ENCODE results near the gene CSTB.
A peak's percentile ranks its signal among the peaks of the same experiment; 100 is the strongest.

The CSTB gene

DNA sequence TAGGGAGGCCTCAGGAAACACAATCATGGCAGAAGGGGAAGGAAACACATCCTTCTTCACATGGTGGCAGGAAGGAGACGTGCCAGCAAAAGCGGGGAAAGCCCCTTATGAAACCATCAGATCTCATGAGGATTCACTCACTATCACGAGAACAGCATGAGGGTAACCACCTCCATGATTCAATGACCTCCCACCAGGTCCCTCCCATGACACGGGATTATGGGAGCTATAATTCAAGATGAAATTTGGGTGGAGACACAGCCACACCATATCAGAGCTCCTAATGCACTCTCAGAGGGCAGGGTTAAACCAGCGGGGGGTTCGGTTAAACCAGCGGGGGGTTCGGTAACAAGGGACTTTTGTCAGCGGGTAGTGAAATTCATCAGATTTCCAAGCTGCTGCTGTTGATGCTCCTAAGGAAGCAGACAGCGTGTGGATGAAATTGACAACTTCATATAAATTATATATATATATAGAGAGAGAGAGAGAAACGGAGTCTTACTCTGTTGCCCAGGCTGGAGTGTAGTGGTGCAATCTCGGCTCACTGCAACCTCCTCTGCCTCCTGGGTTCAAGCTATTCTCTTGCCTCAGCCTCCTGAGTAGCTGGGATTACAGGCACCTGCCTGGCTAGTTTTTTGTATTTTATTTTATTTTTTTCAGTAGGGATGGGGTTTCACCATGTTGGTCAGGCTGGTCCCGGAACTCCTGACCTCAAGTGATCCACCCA, 4.2 kb downstream of the CSTB start:
- H3K9me3 Mint-ChIP-seq = peaks cover 7 to 8% of the 10 kb centered on the region in 2 donors
- peak overlapping the region in 1 of 2 donors; percentile 19 for H3K4me3 Mint-ChIP-seq
- peak overlapping the region; percentile 63 for H3K27ac Mint-ChIP-seq

DNA sequence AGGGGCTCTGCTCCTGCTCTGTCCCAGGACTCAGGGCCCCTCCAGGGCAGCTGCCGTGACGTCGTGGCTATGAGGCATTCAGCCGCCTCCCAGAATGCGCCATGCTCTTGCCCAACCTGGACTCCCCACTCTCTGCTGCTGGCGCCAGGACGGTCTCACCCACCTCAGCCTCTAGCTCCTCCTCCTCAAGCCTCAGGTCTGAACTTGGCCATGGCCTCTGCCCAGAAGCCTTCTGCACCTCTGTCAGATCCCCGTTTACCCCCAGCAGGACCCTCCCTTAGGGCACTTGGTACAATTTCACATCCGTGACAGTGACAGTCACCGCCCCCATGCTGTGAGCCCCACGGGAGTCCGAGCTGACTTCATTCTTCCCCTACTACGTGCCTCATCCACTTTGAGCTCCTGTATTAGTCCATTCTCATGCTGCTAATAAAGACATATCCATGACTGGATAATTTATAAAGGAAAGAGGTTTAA, 4.9 kb downstream of the CSTB start:
- no peak for ATAC-seq (replicated peaks)
- no peak overlapping the region for H3K4me3 Mint-ChIP-seq

More for the DNA sequence above, 4.2 kb downstream of the CSTB start:
- ATAC-seq (replicated peaks) = no peak
- Mint-ChIP-seq H3K36me3 (peaks cover 24 to 40% of the 10 kb centered on the region in 2 donors), H3K27me3 (peaks cover 0 to 9% of the 10 kb centered on the region in 2 donors), H3K4me1 (peaks cover 35 to 48% of the 10 kb centered on the region in 2 donors)
- DNase-seq = no peak

DNA sequence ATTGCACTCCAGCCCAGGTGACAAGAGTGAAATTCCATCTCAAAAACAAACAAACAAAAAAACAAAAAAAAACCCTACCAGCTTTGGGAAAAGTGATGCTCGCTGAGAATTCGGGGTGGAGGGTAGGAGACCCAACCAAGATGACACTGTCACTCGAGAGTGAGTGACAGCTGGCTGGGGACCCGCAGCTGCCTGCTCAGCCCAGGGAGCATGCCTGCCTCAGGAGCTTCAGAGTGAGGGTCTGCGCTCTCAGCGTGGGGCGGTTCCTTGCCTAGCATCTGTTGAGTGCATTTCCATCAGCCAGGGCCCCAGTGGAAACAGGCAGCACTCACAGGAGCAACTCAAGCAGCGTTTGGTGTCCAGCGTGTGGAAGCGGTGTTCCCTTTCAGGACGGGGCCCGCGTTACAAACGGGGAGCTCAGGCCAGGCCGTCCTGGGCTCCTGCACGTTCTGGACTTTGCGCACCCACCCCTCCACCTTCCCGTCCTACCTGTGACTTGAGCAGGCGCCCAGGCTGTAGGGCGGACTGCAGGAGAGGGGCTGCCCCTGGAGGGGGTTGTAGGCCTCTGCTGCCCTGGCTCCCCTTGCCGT, 5.9 kb downstream of the CSTB start:
- peaks cover 7 to 8% of the 10 kb centered on the region in 2 donors for H3K9me3 Mint-ChIP-seq
- peaks cover 0 to 9% of the 10 kb centered on the region in 2 donors for H3K27me3 Mint-ChIP-seq
- H3K27ac Mint-ChIP-seq = no peak overlapping the region
- no peak overlapping the region for H3K4me3 Mint-ChIP-seq
- peaks cover 29 to 40% of the 10 kb centered on the region in 2 donors for H3K4me1 Mint-ChIP-seq
- DNase-seq (no peak), ATAC-seq (replicated peaks) (no peak)
- H3K36me3 Mint-ChIP-seq = peaks cover 24 to 36% of the 10 kb centered on the region in 2 donors

More for the DNA sequence above, 4.9 kb downstream of the CSTB start:
- Mint-ChIP-seq H3K27ac (peak overlapping the region; percentile 63), H3K9me3 (peaks cover 7 to 8% of the 10 kb centered on the region in 2 donors), H3K4me1 (peaks cover 35 to 48% of the 10 kb centered on the region in 2 donors), H3K27me3 (peaks cover 0 to 9% of the 10 kb centered on the region in 2 donors), H3K36me3 (peaks cover 24 to 40% of the 10 kb centered on the region in 2 donors)
- DNase-seq = no peak

DNA sequence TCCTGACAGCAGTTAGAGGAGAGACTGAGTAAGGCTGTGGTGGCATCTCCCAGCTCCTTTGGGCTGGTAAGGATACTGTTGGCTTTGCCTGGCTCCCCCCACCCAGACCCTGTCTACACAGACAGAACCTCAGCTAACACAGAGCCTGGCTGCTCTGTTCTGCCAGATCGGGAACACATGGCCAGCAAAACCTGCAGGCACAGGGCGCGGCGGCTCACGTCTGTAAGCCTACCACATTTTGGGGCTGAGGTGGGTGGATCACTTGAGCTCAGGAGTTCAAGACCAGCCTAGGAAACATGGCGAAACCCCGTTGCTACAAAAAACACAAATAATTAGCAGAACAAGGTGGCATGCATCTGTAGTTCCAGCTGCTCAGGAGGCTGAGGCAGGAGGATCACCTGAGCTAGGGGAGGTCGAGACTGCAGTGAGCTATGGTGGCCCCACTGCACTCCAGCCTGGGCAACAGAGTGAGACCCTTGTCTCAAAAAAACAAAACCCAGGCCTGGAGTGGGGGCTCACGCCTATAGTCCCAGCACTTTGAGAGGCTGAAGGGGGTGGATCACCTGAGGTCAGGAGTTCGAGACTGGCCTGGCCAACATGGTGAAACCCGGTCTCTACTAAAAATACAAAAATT, 6.7 kb downstream of the CSTB start:
- Mint-ChIP-seq H3K27me3 (peaks cover 0 to 9% of the 10 kb centered on the region in 2 donors), H3K36me3 (peaks cover 24 to 33% of the 10 kb centered on the region in 2 donors), H3K4me3 (no peak overlapping the region), H3K4me1 (peaks cover 25 to 33% of the 10 kb centered on the region in 2 donors), H3K9me3 (peaks cover 7 to 8% of the 10 kb centered on the region in 2 donors), H3K27ac (no peak overlapping the region)
- no peak for DNase-seq
- no peak for ATAC-seq (replicated peaks)

DNA sequence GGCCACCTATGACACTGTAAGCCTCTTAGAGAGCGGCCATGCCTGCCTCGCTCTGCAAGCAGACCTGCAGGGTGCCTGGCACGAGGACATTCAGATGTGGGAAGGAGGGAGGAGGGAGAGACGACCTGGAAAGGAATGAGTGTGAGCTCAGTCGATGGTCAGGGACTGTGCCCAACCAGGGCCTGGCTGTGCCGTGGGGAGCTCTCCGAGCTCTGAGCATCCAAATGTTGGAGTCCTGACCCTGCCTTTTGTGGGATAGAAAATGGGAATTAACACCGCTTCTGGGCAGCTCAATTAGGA, 7.3 kb downstream of the CSTB start:
- no peak for DNase-seq
- Mint-ChIP-seq H3K4me3 (no peak overlapping the region), H3K36me3 (peaks cover 21 to 28% of the 10 kb centered on the region in 2 donors), H3K27me3 (peaks cover 0 to 9% of the 10 kb centered on the region in 2 donors), H3K9me3 (peaks cover 7 to 8% of the 10 kb centered on the region in 2 donors), H3K27ac (peak overlapping the region; percentile 80), H3K4me1 (peaks cover 23 to 29% of the 10 kb centered on the region in 2 donors)
- ATAC-seq (replicated peaks) = no peak

DNA sequence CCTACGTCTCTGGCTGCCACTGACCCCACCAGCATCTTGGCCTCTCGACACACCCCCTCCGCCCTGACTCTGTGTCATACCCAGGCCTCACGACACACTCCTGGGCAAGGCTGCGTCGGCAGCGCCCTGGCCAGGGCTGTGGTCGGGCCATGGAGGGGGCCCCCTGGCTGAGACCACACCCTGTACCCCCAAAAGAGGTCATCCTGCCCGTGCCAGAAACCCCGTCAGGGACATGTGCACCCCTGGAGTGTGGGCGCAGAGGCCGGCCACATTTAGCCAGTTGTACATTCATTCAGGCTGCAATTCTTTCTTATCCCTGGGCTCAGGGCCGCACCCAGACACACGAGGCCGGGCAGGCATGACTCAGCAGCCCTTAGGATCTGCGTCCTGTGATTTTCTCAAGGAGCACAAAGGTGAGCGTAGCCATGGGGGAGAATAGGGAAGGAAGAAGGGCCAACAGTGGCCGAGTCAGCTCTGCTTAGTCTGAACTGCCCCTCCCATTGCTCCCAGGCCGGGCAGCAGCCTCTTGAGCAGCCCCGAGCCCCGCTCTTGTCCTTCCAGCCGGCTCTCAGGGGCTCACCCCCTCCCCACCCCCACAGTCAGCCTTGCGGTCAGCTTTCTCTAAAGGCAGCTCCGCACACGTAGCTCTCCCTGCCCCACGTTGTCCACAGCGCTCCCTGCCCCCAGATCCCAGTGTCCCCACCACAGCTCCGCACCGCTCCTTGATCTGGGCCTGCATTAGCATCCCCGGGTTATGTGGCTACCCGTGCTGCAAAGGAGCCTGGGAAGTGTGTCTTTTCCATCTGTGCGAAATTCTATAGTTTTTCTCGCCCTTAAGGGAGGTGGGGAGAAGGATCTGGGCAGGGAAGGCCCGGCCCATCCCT, 7.9 kb downstream of the CSTB start:
- Mint-ChIP-seq H3K9me3 (peaks cover 7 to 8% of the 10 kb centered on the region in 2 donors), H3K4me3 (no peak overlapping the region), H3K36me3 (peaks cover 18 to 25% of the 10 kb centered on the region in 2 donors), H3K4me1 (peaks cover 21 to 28% of the 10 kb centered on the region in 2 donors), H3K27ac (peak overlapping the region; percentile 80), H3K27me3 (peaks cover 0 to 9% of the 10 kb centered on the region in 2 donors)
- DNase-seq (no peak), ATAC-seq (replicated peaks) (peak in 1 of 2 donors; percentile 22)

DNA sequence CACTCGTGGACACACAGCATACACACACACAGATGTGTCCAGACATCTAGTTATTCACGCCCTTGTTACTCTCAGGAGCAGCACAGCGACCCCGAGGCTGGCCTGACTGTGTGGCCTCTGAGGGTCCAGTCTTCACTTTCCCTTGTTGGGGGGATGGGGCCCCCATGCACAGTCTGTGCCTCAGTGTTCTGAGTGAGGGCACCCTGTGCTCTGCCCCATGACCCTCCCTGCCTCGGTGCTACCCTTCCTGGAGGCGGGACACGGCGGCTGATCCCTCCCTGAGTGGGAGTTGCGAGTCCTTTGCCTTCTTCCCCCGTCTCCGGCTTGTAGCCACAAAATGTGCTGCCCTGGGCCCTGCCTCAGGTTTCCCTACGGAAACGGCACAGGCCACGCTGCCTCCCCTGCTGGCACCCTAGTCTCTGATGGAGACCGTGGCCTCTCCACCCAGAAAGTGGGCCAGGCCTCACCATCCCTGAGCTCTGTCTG, 8.6 kb downstream of the CSTB start:
- Mint-ChIP-seq H3K36me3 (peaks cover 16 to 25% of the 10 kb centered on the region in 2 donors), H3K9me3 (peaks cover 7 to 8% of the 10 kb centered on the region in 2 donors), H3K27ac (peak overlapping the region; percentile 48)

DNA sequence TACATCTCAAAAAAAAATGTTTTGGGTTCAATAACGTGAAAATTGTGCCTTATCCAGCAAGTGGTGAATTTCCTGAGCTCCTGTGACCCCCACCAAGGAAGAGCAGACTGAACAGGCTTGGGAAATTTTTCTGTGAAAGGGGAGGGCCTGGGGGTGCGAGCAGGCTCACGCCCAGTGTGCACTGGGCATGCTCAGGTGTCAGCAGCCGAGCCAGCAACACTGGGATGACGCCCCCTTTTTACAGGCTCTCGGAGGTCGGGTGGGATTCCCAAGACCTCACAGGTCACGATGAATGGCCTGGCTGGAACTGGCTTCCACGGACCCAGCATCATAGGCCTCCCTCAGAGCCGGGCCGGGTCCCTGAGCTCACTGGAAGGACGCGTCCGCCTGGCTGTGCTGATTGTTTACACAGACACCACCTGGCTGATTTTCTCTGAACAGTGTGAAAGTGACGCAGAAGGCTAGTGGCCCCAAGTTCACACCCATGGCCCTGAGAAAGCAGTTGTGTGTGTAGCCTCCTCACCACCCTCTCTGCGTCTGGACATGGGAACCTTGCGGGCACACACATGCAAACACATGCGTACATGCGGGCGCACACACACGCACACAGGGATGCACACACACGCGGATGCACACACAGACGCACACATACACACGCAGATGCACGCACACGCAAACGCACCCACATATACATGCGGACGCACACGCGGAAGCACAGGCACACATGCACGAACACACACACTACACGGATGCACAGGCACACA, 9.2 kb downstream of the CSTB start:
- no peak overlapping the region for H3K27ac Mint-ChIP-seq
- peaks cover 14 to 27% of the 10 kb centered on the region in 2 donors for H3K36me3 Mint-ChIP-seq
- H3K4me3 Mint-ChIP-seq = no peak overlapping the region
- DNase-seq = no peak
- peaks cover 0 to 9% of the 10 kb centered on the region in 2 donors for H3K27me3 Mint-ChIP-seq
- no peak for ATAC-seq (replicated peaks)
- H3K4me1 Mint-ChIP-seq = peaks cover 17 to 18% of the 10 kb centered on the region in 2 donors
- H3K9me3 Mint-ChIP-seq = peaks cover 7 to 8% of the 10 kb centered on the region in 2 donors

More for the DNA sequence above, 8.6 kb downstream of the CSTB start:
- DNase-seq (no peak), ATAC-seq (replicated peaks) (peak in 1 of 2 donors; percentile 4)
- peaks cover 18 to 22% of the 10 kb centered on the region in 2 donors for H3K4me1 Mint-ChIP-seq
- peak overlapping the region in 1 of 2 donors; percentile 22 for H3K4me3 Mint-ChIP-seq
- H3K27me3 Mint-ChIP-seq = peaks cover 0 to 9% of the 10 kb centered on the region in 2 donors

DNA sequence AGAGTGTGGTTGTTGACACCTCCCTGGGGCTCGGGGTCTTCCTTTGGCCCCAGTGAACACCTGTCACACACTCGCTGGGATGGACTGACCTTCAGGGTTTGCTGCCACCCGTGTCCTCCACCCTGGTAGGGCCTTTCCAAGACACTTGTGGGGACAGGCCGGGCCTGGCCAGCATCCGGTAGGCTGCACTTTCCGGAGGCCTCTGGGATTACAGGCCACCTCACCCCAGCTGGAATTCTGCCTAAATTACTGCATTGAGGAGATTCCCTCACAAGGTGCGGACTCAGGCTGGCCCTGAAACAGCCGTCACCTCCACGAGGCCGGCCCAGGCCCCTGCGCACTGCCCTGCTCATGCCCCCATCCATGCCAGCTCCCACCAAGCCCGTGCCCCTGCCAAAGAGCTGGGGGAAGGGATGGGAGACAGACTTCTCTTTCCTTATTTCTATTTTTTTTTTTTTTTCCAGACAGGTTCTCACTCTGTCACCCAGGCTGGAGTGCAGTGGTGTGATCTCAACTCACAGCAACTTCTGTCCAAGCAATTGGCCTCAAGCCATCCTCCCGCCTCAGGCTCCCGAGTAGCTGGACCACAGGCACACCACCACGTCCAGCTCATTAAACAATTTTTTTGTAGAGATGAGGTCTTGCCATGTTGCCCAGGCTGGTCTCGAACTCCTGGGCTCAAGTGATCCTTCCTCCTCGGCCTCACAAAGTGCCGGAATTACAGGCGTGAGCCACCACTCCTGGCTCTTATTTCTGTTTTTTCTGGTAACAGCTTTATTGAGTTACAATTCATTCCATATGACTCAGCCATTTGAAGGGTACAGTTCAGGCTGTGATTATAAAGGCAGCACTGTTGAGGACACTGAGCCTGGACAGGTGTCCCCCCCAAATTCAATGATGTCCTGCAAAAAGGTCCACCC, 11.3 kb downstream of the CSTB start:
- peak overlapping the region; percentile 75 for H3K27ac Mint-ChIP-seq
- DNase-seq (no peak), ATAC-seq (replicated peaks) (no peak)
- peaks cover 8 to 27% of the 10 kb centered on the region in 2 donors for H3K36me3 Mint-ChIP-seq
- H3K9me3 Mint-ChIP-seq = no peaks in the 10 kb centered on the region
- peaks cover 9 to 10% of the 10 kb centered on the region in 2 donors for H3K4me1 Mint-ChIP-seq
- H3K4me3 Mint-ChIP-seq = no peak overlapping the region
- H3K27me3 Mint-ChIP-seq = peaks cover 0 to 9% of the 10 kb centered on the region in 2 donors

DNA sequence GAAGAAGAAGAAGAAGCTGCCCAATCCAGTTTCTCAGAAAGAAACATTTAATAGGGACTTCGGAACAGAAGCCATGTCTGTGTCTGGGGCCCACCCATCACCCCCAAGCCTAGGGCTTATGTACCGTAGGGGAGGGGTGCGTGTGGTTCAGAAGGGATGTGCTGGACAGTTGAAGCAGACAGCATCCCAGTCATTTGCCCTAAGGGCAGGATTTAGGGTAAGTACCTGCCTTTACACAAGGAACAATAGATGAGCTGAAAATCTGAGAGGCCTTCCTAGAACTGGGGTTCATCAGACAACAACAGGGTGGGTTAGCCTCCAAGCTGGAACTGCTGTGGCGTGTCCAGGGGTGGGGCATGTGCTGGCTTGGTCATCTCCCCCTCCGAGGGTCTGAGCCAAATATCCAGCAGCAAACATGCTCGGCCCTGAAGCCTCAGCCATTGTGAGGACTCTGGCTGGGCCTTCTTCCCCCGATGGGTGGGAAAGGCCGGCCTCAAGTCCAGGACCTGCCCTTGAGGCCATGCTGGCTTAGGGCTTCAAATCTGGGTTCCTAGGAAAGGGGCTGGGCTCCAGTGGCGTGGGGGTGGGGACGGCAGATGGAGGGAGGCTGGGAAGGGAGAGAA, 12.1 kb downstream of the CSTB start:
- Mint-ChIP-seq H3K9me3 (no peaks in the 10 kb centered on the region), H3K4me3 (no peak overlapping the region), H3K27me3 (peaks cover 0 to 7% of the 10 kb centered on the region in 2 donors), H3K4me1 (peaks cover 9 to 10% of the 10 kb centered on the region in 2 donors), H3K36me3 (peaks cover 10 to 27% of the 10 kb centered on the region in 2 donors), H3K27ac (no peak overlapping the region)
- DNase-seq = no peak
- ATAC-seq (replicated peaks) = no peak

DNA sequence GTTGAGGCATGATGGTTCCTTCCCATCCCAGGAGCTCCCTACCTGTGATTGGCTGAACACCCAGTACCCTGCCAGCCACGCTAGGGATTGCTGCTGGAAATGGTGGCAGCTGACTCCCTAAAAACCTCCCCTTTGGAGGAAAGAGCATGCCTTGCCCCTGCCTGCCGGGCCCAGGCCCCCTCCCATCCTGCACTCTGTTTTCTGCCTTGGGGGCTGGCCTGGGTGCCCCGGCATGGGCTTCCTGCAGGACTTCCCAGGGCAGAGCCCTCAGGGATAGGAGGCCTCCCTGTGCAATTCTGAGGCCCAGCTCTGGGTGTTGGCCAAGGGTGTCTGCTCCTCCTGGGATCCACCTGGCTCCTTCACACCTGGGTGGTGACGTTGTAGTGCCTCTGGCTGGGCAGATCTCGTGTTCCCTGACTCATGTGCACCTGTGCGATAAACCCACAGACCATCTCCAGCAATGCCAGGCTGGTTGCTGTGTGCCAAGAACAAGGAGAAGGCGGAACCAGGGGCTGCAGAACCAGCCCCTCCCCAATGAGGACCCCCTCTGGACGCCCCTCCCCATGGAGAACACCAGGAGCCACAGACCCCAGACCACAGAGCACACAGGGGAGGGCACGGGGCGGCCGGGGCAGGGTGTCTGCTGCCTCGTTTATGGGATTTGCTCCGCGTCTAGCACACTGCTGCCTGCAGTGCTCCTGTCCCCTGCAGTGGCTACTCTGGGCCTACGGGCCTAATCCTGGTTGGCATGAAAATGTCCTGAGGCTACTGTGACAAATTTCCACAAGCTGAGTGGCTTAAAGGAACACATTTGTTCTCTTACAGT, 13.6 kb downstream of the CSTB start:
- no peaks in the 10 kb centered on the region for H3K4me1 Mint-ChIP-seq
- H3K4me3 Mint-ChIP-seq = no peak overlapping the region
- no peak overlapping the region for H3K27ac Mint-ChIP-seq
- no peaks in the 10 kb centered on the region for H3K9me3 Mint-ChIP-seq
- H3K36me3 Mint-ChIP-seq = peaks cover 10 to 30% of the 10 kb centered on the region in 2 donors
- DNase-seq (no peak), ATAC-seq (replicated peaks) (no peak)
- no peaks in the 10 kb centered on the region for H3K27me3 Mint-ChIP-seq
